ENCODE results near the gene RIMKLA.

Gene RIMKLA

DNA sequence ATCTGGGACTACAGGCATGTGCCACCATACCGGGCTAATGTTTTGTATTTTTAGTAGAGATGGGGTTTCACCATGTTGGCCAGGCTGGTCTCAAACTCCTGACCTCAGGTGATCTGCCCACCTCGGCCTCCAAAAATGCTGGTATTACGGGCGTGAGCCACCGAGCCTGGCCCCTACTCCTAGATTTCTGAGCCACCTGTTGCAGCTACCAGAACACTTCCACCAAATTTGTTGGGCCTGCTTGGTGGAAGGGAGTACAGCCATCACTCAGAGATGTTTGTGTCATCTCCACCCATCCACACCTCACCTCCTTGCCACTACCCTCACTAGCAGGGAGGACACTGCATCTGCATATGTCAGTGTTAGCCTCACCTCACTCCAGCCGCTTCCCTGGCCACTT is 5.5 kb downstream of the RIMKLA start:
- TF ChIP-seq EZH2 (IDR thresholded peaks at IDR 0.05), result no peak
- TF ChIP-seq FOXP2 (optimal IDR thresholded peaks at IDR 0.05; ENCODE audit: control extremely low read depth, extremely low read length, insufficient read depth), result no peak
- no peak for TF ChIP-seq POLR2AphosphoS5 (IDR thresholded peaks at IDR 0.05; ENCODE audit: borderline replicate concordance, low read depth, low read length)
- Histone ChIP-seq H3K9ac (ENCODE audit: insufficient read length) (no peak overlapping the region), H3K36me3 (ENCODE audit: insufficient read depth, low read length) (no peaks in the 10 kb centered on the region), H3K9me3 (ENCODE audit: low read depth, low read length) (no peaks in the 10 kb centered on the region), H3K4me3 (no peak overlapping the region), H3K27ac (no peak overlapping the region)
- DNase-seq (ENCODE audit: low read depth, low spot score), result no peak

DNA sequence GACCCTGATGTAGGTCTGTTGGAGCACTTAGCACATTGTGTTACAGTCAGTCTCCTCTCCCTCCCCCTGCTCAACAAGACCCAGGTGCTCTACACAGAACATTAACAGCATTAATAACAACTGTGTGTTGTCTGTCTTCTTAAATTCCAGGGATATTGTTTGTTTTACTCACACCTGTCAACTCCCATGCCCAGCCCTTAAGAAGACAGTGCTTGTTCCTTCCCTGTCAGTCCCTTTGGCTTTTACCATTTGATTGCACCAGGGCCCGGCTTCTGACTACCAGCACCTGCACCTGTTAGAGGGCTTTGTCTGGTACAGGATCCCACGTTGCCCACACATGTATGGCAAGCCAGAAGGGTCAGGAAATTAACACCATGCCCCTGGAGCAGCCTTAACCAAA is 11.7 kb downstream of the RIMKLA start:
- no peak for DNase-seq (ENCODE audit: low read depth, low spot score)
- H3K36me3 ChIP-seq (ENCODE audit: insufficient read depth, low read length), result no peaks in the 10 kb centered on the region
- TF ChIP-seq EZH2 (IDR thresholded peaks at IDR 0.05), result no peak
- H3K4me3 ChIP-seq, result no peak overlapping the region
- H3K27ac ChIP-seq, result no peak overlapping the region
- H3K9me3 ChIP-seq (ENCODE audit: low read depth, low read length), result no peaks in the 10 kb centered on the region
- H3K9ac ChIP-seq (ENCODE audit: insufficient read length), result no peak overlapping the region

DNA sequence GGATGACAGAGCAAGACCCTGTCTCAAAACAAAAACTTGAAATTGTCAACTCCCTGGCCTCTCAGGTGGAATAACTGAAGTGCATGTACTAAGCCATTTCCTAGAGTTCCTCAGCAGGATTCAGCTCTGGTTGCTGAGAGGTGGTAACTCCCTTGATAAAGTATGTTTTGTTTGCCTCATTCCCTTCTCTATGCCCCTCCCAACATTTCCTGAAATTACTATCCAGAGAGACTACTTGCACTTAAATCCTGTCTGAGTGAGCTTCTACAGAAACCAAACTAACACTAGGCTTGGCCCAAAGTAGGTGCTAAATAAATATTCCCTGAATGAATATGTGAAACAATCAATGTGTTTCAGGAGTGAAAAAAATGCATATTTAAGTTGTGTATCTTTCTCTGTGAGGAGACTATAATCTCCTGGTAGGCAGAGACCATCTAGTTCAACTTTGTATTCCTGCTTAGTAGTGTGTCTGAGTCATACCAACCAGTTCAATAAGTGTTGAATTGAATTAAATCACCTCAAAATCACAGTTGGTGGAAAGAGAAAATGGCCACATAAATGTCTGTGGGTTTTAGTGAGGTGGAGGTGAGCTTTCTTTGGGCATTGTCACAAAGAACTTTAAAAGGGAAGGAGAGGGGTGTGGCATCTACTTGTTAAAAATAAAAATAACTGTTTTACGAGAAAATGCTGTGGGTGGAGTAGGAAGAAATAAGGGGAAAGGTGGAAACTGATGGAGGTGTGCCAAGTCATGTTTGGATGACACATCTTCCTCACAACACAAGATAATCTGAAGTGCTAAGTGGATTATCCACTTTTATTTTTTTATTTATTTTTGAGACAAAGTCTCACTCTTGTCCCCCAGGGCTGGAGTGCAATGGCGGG is 12.6 kb downstream of the RIMKLA start:
- no peak overlapping the region for H3K4me3 ChIP-seq
- no peak overlapping the region for H3K9ac ChIP-seq (ENCODE audit: insufficient read length)
- no peak for TF ChIP-seq EZH2 (IDR thresholded peaks at IDR 0.05)
- no peak for TF ChIP-seq POLR2AphosphoS5 (IDR thresholded peaks at IDR 0.05; ENCODE audit: borderline replicate concordance, low read depth, low read length)
- no peak for TF ChIP-seq FOXP2 (optimal IDR thresholded peaks at IDR 0.05; ENCODE audit: control extremely low read depth, extremely low read length, insufficient read depth)

GRCh38 chr1:42399315-42400100 is 18.9 kb downstream of the RIMKLA start:
- Histone ChIP-seq H3K27ac (no peak overlapping the region), H3K9me3 (ENCODE audit: low read depth, low read length) (no peaks in the 10 kb centered on the region), H3K4me3 (no peak overlapping the region), H3K9ac (ENCODE audit: insufficient read length) (no peak overlapping the region), H3K36me3 (ENCODE audit: insufficient read depth, low read length) (no peaks in the 10 kb centered on the region)
- DNase-seq (ENCODE audit: low read depth, low spot score), result no peak
- TF ChIP-seq POLR2AphosphoS5 (IDR thresholded peaks at IDR 0.05; ENCODE audit: borderline replicate concordance, low read depth, low read length) (no peak), FOXP2 (optimal IDR thresholded peaks at IDR 0.05; ENCODE audit: control extremely low read depth, extremely low read length, insufficient read depth) (no peak), EZH2 (IDR thresholded peaks at IDR 0.05) (no peak)

More for the DNA sequence above, 12.6 kb downstream of the RIMKLA start:
- DNase-seq (ENCODE audit: low read depth, low spot score), result no peak
- H3K9me3 ChIP-seq (ENCODE audit: low read depth, low read length), result no peaks in the 10 kb centered on the region
- no peak overlapping the region for H3K27ac ChIP-seq
- no peaks in the 10 kb centered on the region for H3K36me3 ChIP-seq (ENCODE audit: insufficient read depth, low read length)

DNA sequence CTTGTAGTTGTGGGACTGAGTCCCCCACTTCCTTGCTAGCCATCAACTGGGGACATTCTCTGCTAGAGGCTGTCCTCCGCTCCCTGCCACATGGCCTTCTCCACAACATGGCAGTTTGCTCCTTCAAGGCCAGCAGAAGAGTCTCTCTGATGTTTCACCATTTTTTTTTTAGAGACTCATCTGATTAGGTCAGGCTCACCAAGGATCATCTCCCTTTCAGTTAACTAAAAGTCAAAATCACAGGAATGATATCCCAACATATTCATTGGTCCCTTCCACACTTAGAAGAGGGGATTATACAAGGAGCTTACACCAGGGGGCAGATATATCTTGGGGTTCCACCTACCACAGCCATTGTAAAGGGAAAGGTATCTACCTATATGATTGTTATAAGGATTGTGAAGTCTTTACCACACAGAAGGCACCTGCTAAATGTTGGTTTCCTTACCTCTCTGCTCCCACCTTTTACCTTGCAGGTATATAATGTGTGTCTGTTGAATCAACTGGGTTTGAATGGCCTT is 23.3 kb downstream of the RIMKLA start:
- DNase-seq (ENCODE audit: low read depth, low spot score), result no peak
- H3K27ac ChIP-seq, result no peak overlapping the region
- no peak for TF ChIP-seq POLR2AphosphoS5 (IDR thresholded peaks at IDR 0.05; ENCODE audit: borderline replicate concordance, low read depth, low read length)
- TF ChIP-seq EZH2 (IDR thresholded peaks at IDR 0.05), result no peak
- TF ChIP-seq FOXP2 (optimal IDR thresholded peaks at IDR 0.05; ENCODE audit: control extremely low read depth, extremely low read length, insufficient read depth), result no peak
- H3K4me3 ChIP-seq, result no peak overlapping the region
- H3K9ac ChIP-seq (ENCODE audit: insufficient read length), result no peak overlapping the region
- H3K36me3 ChIP-seq (ENCODE audit: insufficient read depth, low read length), result no peaks in the 10 kb centered on the region
- H3K9me3 ChIP-seq (ENCODE audit: low read depth, low read length), result no peaks in the 10 kb centered on the region

GRCh38 chr1:42414551-42415496 is 34.2 kb downstream of the RIMKLA start:
- DNase-seq (ENCODE audit: low read depth, low spot score), result no peak
- no peaks in the 10 kb centered on the region for H3K9me3 ChIP-seq (ENCODE audit: low read depth, low read length)
- no peak overlapping the region for H3K27ac ChIP-seq
- H3K9ac ChIP-seq (ENCODE audit: insufficient read length), result no peak overlapping the region
- no peak overlapping the region for H3K4me3 ChIP-seq
- no peak for TF ChIP-seq EZH2 (IDR thresholded peaks at IDR 0.05)
- TF ChIP-seq POLR2AphosphoS5 (IDR thresholded peaks at IDR 0.05; ENCODE audit: borderline replicate concordance, low read depth, low read length), result no peak
- no peak for TF ChIP-seq FOXP2 (optimal IDR thresholded peaks at IDR 0.05; ENCODE audit: control extremely low read depth, extremely low read length, insufficient read depth)
- H3K36me3 ChIP-seq (ENCODE audit: insufficient read depth, low read length), result no peaks in the 10 kb centered on the region

DNA sequence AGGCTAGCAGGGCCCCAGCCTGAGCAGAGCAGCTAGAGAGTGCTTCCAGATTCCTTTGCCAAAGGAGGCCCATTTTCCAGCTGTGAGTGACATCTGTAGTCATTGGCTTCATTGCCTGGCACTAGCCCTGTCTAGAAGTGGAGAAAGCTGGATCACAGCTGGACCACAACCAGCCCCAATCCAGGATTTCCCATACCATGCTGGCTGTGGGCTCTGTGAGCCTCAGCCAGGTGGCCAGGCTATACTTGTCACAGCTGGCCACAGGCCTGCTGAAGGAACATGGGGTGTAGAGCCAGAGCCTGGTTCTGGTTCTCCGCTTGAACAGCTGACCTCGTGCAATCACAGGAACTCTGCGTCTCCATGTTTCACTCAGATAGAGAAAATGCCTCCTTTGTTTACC is 36.6 kb downstream of the RIMKLA start:
- Histone ChIP-seq H3K9ac (ENCODE audit: insufficient read length) (no peak overlapping the region), H3K36me3 (ENCODE audit: insufficient read depth, low read length) (no peaks in the 10 kb centered on the region), H3K27ac (no peak overlapping the region), H3K9me3 (ENCODE audit: low read depth, low read length) (no peaks in the 10 kb centered on the region), H3K4me3 (no peak overlapping the region)
- TF ChIP-seq FOXP2 (optimal IDR thresholded peaks at IDR 0.05; ENCODE audit: control extremely low read depth, extremely low read length, insufficient read depth), result no peak
- no peak for TF ChIP-seq POLR2AphosphoS5 (IDR thresholded peaks at IDR 0.05; ENCODE audit: borderline replicate concordance, low read depth, low read length)
- no peak for TF ChIP-seq EZH2 (IDR thresholded peaks at IDR 0.05)
- no peak for DNase-seq (ENCODE audit: low read depth, low spot score)
